Sigmoid colon (tissue), 7 donors: ENCODE data around the gene IKBKE. TPM values are rescaled to one million over a fixed set of nuclear protein-coding genes. Genes with fewer than 3 reads are reported as not detected.

ENCODE experiments used
- DNase-seq: peaks from one replicate; pipeline ENCODE4 v3.0.0-alpha.2; 2019
- H3K27ac ChIP-seq, 4 donors: fragments of 200-600 bp; sonication (generic); one replicate each; pipeline ENCODE4 v1.5.1; 2016 to 2019; ENCODE audit warnings: mild to moderate bottlenecking in 1 of 4
- H3K27me3 ChIP-seq, 3 donors: fragments of 200-600 bp; sonication (generic); one replicate each; pipeline ENCODE4 v1.5.1; 2019; ENCODE audit warnings: mild to moderate bottlenecking in 1 of 3
- H3K36me3 ChIP-seq, 4 donors: fragments of 200-600 bp; sonication (generic); one replicate each; pipeline ENCODE4 v1.5.1; 2016 to 2019
- H3K4me1 ChIP-seq, 4 donors: fragments of 200-600 bp; sonication (generic); one replicate each; pipeline ENCODE4 v1.5.1; 2017 to 2019
- H3K4me3 ChIP-seq, 4 donors: fragments of 200-600 bp; sonication (generic); one replicate each; pipeline ENCODE4 v1.5.1; 2017 to 2019; ENCODE audit warnings: mild to moderate bottlenecking in 2 of 4, moderate library complexity in 1 of 4
- H3K9me3 ChIP-seq, 4 donors: fragments of 200-600 bp in 3 of 4; sonication (generic) in 3 of 4; one replicate each; pipeline versions ENCODE4 v1.5.1 to v1.6.1; 2013 to 2019
- EP300 ChIP-seq, 4 donors: sonication (generic); formaldehyde crosslinking; IDR thresholded peaks; one replicate each; pipeline ENCODE4 v1.6.1; 2017; ENCODE audit warnings: antibody characterized with exemption in 4 of 4
- POLR2A ChIP-seq, 2 donors: fragments of 450-650 bp; IDR thresholded peaks; one replicate each; pipeline ENCODE4 v1.6.1; 2016; ENCODE audit warnings: antibody characterized with exemption in 2 of 2, mild to moderate bottlenecking in 2 of 2, moderate library complexity in 2 of 2
- POLR2AphosphoS5 ChIP-seq, 4 donors: sonication (generic); formaldehyde crosslinking; IDR thresholded peaks; one replicate each; pipeline ENCODE4 v1.6.1; 2017; ENCODE audit warnings: antibody characterized with exemption in 4 of 4
- WGBS, 2 donors: extraction: QIAGEN DNeasy Blood & Tissue Kit; methylation state at CpG; one replicate each; pipeline ENCODE4 v1.1.7; 2013; 5-methylcytosine and 5-hydroxymethylcytosine counted together
- intact Hi-C: fragments of 100-400 bp; cut with DNase I; formaldehyde crosslinking; loops from one replicate; pipeline ENCODE4 v1.15.1; 2023
- polyA plus RNA-seq, 3 donors: library from polyadenylated mRNA; stranded (reverse); fragments of 200-250 nt; gene quantifications; one replicate each; pipeline ENCODE4 v1.2.3, GENCODE V29; 2013
- total RNA-seq, 4 donors: library from RNA; depleted of rRNA; stranded (reverse); fragments of >200 nt; gene quantifications; one replicate each; pipeline ENCODE4 v1.1.0, GENCODE V29; 2016
- TF ChIP-seq, protein P1 (sequence below), 4 experiments: fragments of 450-650 bp in 3 of 4; fragments of 200-600 bp in 1 of 4; IDR thresholded peaks; one replicate each; pipeline ENCODE4 v1.5.1; 2016 to 2019; ENCODE audit warnings: antibody characterized with exemption in 4 of 4, mild to moderate bottlenecking in 3 of 4, moderate library complexity in 2 of 4
- donor health status: healthy with polysubstance abuse.
- donor health status: Bipolar disorder and iron deficiency.
- donor health status: healthy.

IKBKE gene
- total and polyA plus RNA-seq, 7 donors = 1.6 to 23.2 (median 3.2) TPM

DNA sequence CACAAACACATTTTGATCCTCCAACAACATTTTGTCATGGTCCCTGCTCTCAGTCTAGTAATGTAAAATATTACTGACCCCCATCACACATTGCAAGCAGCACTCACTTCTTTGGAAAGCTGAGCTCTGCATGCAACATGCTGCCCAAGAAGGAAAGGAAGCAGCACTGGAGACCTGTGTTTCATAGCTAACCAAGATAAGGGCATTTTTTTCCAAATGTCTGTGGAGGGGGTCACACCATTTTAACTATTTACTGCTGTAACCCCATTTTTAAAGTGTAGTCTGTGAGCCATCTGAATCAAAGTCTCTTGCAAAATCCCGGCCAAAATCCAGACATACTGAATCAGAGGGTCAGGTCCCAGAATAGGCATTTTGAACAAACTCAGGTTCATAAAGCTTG, 32.5 kb downstream of the IKBKE start:
- no peak overlapping the region for H3K4me3 ChIP-seq
- intact Hi-C loops = no loop called here
- H3K27ac ChIP-seq = no peak overlapping the region
- TF ChIP-seq POLR2A (IDR thresholded peaks at IDR 0.05) = no peak
- TF ChIP-seq POLR2AphosphoS5 (IDR thresholded peaks at IDR 0.05) = no peak
- TF ChIP-seq, protein P1, sequence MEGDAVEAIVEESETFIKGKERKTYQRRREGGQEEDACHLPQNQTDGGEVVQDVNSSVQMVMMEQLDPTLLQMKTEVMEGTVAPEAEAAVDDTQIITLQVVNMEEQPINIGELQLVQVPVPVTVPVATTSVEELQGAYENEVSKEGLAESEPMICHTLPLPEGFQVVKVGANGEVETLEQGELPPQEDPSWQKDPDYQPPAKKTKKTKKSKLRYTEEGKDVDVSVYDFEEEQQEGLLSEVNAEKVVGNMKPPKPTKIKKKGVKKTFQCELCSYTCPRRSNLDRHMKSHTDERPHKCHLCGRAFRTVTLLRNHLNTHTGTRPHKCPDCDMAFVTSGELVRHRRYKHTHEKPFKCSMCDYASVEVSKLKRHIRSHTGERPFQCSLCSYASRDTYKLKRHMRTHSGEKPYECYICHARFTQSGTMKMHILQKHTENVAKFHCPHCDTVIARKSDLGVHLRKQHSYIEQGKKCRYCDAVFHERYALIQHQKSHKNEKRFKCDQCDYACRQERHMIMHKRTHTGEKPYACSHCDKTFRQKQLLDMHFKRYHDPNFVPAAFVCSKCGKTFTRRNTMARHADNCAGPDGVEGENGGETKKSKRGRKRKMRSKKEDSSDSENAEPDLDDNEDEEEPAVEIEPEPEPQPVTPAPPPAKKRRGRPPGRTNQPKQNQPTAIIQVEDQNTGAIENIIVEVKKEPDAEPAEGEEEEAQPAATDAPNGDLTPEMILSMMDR (IDR thresholded peaks at IDR 0.05) = no peak
- TF ChIP-seq EP300 (IDR thresholded peaks at IDR 0.05) = no peak
- peaks cover 3 to 12% (median 6%) of the 10 kb centered on the region in 3 donors for H3K27me3 ChIP-seq
- DNase-seq = no peak
- 95 to 99% methylated on average over 1 of the region's 1 CpG for WGBS, 2 donors
- H3K4me1 ChIP-seq = peaks cover 0 to 35% (median 12%) of the 10 kb centered on the region in 4 donors
- H3K36me3 ChIP-seq = no peaks in the 10 kb centered on the region
- no peaks in the 10 kb centered on the region for H3K9me3 ChIP-seq

DNA sequence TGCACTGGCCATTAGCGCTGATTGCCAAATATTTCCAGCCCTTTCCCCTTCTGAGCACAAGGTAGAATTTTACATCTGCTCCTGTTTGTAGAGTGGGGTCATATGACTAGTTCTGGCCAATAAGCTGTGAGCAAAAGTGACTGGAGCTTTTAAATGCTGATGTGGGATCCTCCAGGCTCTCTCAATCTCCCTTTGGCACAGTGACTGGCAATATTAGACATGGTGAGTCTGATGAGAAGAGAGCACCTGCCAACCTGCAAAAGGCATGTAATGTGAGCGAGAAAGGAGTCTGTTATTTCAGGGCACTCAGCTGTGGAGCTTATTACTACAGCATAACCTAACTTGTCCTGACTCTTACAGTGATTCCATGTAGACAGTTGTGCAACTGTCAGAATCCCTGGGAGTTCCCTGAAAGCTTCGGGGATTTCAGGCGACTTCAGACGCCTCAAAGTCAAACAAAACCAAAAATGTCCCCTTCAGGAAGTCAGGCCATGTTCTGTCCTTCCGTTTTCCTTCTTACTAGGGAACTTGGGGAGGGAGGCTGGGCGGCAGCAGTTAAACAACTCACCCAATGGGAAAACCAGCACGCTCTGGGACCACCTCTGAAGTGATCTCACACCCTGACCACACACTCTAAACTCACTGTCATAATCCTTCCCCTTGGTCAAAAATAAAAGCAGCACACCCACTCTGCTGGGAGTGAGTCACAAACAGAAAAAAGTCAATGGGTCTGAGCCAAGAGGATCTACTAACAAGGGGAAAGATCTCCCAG, 33.5 kb downstream of the IKBKE start:
- Histone ChIP-seq H3K36me3 (no peaks in the 10 kb centered on the region), H3K27me3 (peaks cover 8 to 19% (median 10%) of the 10 kb centered on the region in 3 donors), H3K9me3 (no peaks in the 10 kb centered on the region), H3K4me1 (peaks cover 0 to 43% (median 19%) of the 10 kb centered on the region in 4 donors), H3K27ac (peak overlapping the region in 1 of 4 donors; percentile 41), H3K4me3 (no peak overlapping the region)
- intact Hi-C loops = no loop called here
- WGBS, 2 donors = 61 to 76% methylated on average over 8 of the region's 8 CpGs
- DNase-seq = peak; percentile 80
- TF ChIP-seq POLR2AphosphoS5 (IDR thresholded peaks at IDR 0.05) = peak in 1 of 4 donors; percentile 45
- TF ChIP-seq, protein P1 (IDR thresholded peaks at IDR 0.05) = no peak

DNA sequence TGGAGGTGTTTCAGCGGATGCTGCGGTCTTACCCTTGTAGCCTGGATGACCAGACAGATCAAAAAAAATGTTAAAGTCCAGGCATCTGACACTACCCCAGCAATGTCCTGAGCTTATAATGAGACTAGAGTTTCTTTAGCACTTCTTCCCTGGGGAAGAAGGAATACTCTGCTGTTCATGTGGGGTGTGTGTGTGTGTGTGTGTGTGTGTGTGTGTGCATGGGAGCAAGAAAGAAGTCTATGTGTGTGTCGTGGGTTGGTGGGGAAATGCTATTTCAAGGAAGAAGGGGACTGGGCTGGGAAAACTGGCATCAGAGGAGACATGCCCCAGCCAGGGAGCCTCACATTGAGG, 34.1 kb downstream of the IKBKE start:
- DNase-seq = no peak
- Histone ChIP-seq H3K9me3 (no peaks in the 10 kb centered on the region), H3K36me3 (no peaks in the 10 kb centered on the region), H3K4me3 (no peak overlapping the region), H3K4me1 (peaks cover 0 to 47% (median 22%) of the 10 kb centered on the region in 4 donors), H3K27ac (peak overlapping the region in 1 of 4 donors; percentile 24), H3K27me3 (peaks cover 8 to 19% (median 10%) of the 10 kb centered on the region in 3 donors)
- TF ChIP-seq POLR2A (IDR thresholded peaks at IDR 0.05) (no peak), POLR2AphosphoS5 (IDR thresholded peaks at IDR 0.05) (no peak)
- 63 to 69% methylated on average over 3 of the region's 3 CpGs for WGBS, 2 donors
- intact Hi-C loops = no loop called here

DNA sequence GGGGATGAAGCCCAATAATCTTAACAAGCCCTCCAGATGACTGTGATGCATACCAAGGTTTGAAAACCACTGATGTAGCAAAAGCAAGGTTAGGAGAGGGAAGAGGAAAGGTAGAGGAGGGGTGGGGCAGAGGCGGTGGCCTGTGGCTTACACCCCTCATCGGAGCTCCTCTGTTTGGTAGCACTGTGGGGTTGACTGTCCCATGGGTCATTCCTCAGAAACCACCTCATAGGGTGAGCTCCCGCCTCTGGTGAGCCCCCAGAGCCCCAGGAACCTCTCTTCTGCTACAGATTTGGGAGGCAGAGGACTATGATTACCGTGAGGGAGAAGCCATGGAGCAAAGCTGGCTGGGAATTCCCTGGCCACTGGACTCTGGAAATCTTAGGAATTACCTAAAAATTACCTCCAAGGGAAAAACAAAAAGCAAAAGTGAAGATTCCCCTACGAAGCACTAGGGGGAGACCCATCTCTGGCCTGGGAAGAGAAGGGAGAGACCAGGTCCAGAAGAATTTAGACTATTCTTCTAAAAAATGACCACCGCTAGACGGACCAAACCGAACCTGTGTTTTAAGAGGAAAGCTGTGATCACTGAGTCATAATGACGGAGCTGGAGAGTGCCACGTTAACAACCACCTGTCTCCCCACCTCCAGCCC, 35.6 kb downstream of the IKBKE start:
- H3K27me3 ChIP-seq = peaks cover 8 to 19% (median 10%) of the 10 kb centered on the region in 3 donors

More for the DNA sequence above, 35.6 kb downstream of the IKBKE start:
- intact Hi-C loops = no loop called here
- TF ChIP-seq, protein P1 (IDR thresholded peaks at IDR 0.05) = peak in 1 of 4 experiments; percentile 24
- no peak for TF ChIP-seq EP300 (IDR thresholded peaks at IDR 0.05)
- no peak for DNase-seq
- Histone ChIP-seq H3K9me3 (no peaks in the 10 kb centered on the region), H3K4me1 (peaks cover 0 to 48% (median 22%) of the 10 kb centered on the region in 4 donors), H3K4me3 (no peak overlapping the region), H3K36me3 (no peaks in the 10 kb centered on the region), H3K27ac (no peak overlapping the region)
- WGBS, 2 donors = 50 to 65% methylated on average over 10 of the region's 10 CpGs
